OCI-LY1 (cell line): ENCODE results near the gene ADK.
"Not testable (repeated sequence)": the region's sequence is repeated elsewhere in the genome, so short reads cannot be mapped to it uniquely, and the experiment has no call there.

Experiments
- CTCF ChIP-seq: fragments of 200-600 bp; sonication (generic), shearing (Covaris generic); IDR thresholded peaks from 2 replicates; pipeline ENCODE4 v1.5.1; 2017; ENCODE audit warnings: mild to moderate bottlenecking, antibody characterized with exemption, low read length, moderate library complexity, mixed read lengths
- EZH2 ChIP-seq: fragments of 200-600 bp; sonication (generic), shearing (Covaris generic); IDR thresholded peaks from 2 replicates; pipeline ENCODE4 v1.8.0; 2017; ENCODE audit warnings: borderline replicate concordance, mixed run types, mild to moderate bottlenecking, antibody characterized with exemption, low read length, moderate library complexity, mixed read lengths

GRCh38 chr10:74527611-74528010, 376.6 kb downstream of the ADK start:
- TF ChIP-seq CTCF, EZH2: not testable (repeated sequence)
